HepG2 (cell line): ENCODE measurements around the gene CFAP70.

ENCODE experiments used
- ARHGAP35 ChIP-seq: sonication (generic); formaldehyde crosslinking; IDR thresholded peaks from 2 replicates; pipeline ENCODE4 v1.9.0; 2022; ENCODE audit warnings: mild to moderate bottlenecking, inconsistent platforms, moderate library complexity, missing genetic modification reagents, borderline replicate concordance
- CBFB ChIP-seq: sonication (generic); formaldehyde crosslinking; IDR thresholded peaks from 2 replicates; pipeline ENCODE4 v1.4.0; 2020; ENCODE audit warnings: missing genetic modification reagents
- CEBPB ChIP-seq: IDR thresholded peaks from 2 replicates; pipeline ENCODE4 v1.6.1; 2011; ENCODE audit warnings: low read depth, low read length, improper control_type of control experiment, borderline replicate concordance
- HOXA7 ChIP-seq: sonication (generic); formaldehyde crosslinking; IDR thresholded peaks from 2 replicates; pipeline ENCODE4 v1.8.1; 2022; ENCODE audit warnings: mild to moderate bottlenecking, missing genetic modification reagents, moderate library complexity
- KLF15 ChIP-seq: sonication (generic); formaldehyde crosslinking; IDR thresholded peaks from 2 replicates; pipeline ENCODE4 v1.8.1; 2023; ENCODE audit warnings: borderline replicate concordance, mild to moderate bottlenecking, inconsistent platforms, missing genetic modification reagents, mixed read lengths
- MYC ChIP-seq: sonication (generic); formaldehyde crosslinking; IDR thresholded peaks from 2 replicates; pipeline ENCODE4 v1.9.0; 2021; ENCODE audit warnings: missing genetic modification reagents, borderline replicate concordance
- ZNF235 ChIP-seq: sonication (generic); formaldehyde crosslinking; IDR thresholded peaks from 2 replicates; pipeline ENCODE4 v1.8.1; 2023; ENCODE audit warnings: mild to moderate bottlenecking, missing genetic modification reagents, borderline replicate concordance
- ZNF572 ChIP-seq: sonication (generic); formaldehyde crosslinking; IDR thresholded peaks from 2 replicates; pipeline ENCODE4 v1.5.1; 2020; ENCODE audit warnings: mild to moderate bottlenecking, missing genetic modification reagents
- TF ChIP-seq, protein P1 (sequence below): sonication (generic); formaldehyde crosslinking; IDR thresholded peaks from 2 replicates; pipeline ENCODE4 v1.4.0; 2020; ENCODE audit warnings: missing genetic modification reagents
- TF ChIP-seq, protein P2 (sequence below): sonication (generic); formaldehyde crosslinking; IDR thresholded peaks from 2 replicates; pipeline ENCODE4 v1.5.0; 2020; ENCODE audit warnings: mild to moderate bottlenecking, missing genetic modification reagents, moderate library complexity
- TF ChIP-seq, protein P3 (sequence below): sonication (generic); formaldehyde crosslinking; conservative IDR thresholded peaks from 2 replicates; pipeline ENCODE4 v1.4.0; 2020; ENCODE audit warnings: missing genetic modification reagents
- TF ChIP-seq, protein P4 (sequence below): fragments of 450-650 bp; IDR thresholded peaks from 2 replicates; pipeline ENCODE4 v1.6.1; 2016

DNA sequence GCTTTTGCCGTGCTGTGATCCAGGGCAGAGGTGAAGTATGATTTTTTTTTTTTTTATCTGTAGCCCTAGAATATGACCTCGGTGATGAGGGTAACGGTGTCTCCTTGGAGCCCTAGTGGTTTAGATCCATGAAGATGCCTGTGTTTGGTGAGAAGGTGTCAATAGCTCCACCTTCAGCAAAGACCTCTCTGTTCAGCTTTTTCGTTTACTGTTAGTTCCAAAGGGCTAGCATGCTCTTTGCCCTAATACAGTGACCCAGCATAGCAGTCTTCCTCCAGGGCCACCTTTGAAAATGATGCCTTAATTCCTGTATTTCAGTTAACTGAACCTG is 105.5 kb downstream of the CFAP70 start:
- TF ChIP-seq HOXA7 (no peak), MYC (no peak), CBFB (no peak), CEBPB (no peak), ZNF235 (CRISPR knock-in tag) (no peak), ZNF572 (no peak), ARHGAP35 (CRISPR knock-in tag) (no peak), KLF15 (CRISPR knock-in tag) (no peak)
- TF ChIP-seq, protein P1, sequence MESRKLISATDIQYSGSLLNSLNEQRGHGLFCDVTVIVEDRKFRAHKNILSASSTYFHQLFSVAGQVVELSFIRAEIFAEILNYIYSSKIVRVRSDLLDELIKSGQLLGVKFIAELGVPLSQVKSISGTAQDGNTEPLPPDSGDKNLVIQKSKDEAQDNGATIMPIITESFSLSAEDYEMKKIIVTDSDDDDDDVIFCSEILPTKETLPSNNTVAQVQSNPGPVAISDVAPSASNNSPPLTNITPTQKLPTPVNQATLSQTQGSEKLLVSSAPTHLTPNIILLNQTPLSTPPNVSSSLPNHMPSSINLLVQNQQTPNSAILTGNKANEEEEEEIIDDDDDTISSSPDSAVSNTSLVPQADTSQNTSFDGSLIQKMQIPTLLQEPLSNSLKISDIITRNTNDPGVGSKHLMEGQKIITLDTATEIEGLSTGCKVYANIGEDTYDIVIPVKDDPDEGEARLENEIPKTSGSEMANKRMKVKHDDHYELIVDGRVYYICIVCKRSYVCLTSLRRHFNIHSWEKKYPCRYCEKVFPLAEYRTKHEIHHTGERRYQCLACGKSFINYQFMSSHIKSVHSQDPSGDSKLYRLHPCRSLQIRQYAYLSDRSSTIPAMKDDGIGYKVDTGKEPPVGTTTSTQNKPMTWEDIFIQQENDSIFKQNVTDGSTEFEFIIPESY (CRISPR knock-in tag), result no peak
- TF ChIP-seq, protein P2, sequence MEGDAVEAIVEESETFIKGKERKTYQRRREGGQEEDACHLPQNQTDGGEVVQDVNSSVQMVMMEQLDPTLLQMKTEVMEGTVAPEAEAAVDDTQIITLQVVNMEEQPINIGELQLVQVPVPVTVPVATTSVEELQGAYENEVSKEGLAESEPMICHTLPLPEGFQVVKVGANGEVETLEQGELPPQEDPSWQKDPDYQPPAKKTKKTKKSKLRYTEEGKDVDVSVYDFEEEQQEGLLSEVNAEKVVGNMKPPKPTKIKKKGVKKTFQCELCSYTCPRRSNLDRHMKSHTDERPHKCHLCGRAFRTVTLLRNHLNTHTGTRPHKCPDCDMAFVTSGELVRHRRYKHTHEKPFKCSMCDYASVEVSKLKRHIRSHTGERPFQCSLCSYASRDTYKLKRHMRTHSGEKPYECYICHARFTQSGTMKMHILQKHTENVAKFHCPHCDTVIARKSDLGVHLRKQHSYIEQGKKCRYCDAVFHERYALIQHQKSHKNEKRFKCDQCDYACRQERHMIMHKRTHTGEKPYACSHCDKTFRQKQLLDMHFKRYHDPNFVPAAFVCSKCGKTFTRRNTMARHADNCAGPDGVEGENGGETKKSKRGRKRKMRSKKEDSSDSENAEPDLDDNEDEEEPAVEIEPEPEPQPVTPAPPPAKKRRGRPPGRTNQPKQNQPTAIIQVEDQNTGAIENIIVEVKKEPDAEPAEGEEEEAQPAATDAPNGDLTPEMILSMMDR (CRISPR knock-in tag), result no peak
- TF ChIP-seq, protein P3, sequence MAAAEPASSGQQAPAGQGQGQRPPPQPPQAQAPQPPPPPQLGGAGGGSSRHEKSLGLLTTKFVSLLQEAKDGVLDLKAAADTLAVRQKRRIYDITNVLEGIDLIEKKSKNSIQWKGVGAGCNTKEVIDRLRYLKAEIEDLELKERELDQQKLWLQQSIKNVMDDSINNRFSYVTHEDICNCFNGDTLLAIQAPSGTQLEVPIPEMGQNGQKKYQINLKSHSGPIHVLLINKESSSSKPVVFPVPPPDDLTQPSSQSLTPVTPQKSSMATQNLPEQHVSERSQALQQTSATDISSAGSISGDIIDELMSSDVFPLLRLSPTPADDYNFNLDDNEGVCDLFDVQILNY, result no peak
- TF ChIP-seq, protein P4, sequence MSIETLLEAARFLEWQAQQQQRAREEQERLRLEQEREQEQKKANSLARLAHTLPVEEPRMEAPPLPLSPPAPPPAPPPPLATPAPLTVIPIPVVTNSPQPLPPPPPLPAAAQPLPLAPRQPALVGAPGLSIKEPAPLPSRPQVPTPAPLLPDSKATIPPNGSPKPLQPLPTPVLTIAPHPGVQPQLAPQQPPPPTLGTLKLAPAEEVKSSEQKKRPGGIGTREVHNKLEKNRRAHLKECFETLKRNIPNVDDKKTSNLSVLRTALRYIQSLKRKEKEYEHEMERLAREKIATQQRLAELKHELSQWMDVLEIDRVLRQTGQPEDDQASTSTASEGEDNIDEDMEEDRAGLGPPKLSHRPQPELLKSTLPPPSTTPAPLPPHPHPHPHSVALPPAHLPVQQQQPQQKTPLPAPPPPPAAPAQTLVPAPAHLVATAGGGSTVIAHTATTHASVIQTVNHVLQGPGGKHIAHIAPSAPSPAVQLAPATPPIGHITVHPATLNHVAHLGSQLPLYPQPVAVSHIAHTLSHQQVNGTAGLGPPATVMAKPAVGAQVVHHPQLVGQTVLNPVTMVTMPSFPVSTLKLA, result no peak
